Measurements from ENCODE around the gene C19orf47. TPM values are rescaled to one million over a fixed set of nuclear protein-coding genes. Genes with fewer than 3 reads are reported as not detected.

C19orf47 gene
- total RNA-seq, 1 donor from 2014 or later = 15.2 TPM

GRCh38 chr19:40286971-40287421 lies 61.2 kb downstream of the C19orf47 start:
- intact Hi-C loops (cut with DNase I) = no loop called here
- ATAC-seq = no peak
- DNase-seq (ENCODE audit: low spot score) = no peak

GRCh38 chr19:40286235-40286970 lies 61.8 kb downstream of the C19orf47 start:
- ATAC-seq (no peak), DNase-seq (ENCODE audit: low spot score) (no peak)
- intact Hi-C loops (cut with DNase I) = no loop called here

- ATAC-seq (peak; percentile 98), DNase-seq (ENCODE audit: low spot score) (peak; percentile 98)
- intact Hi-C loops (cut with DNase I) = no loop called here
These were observed 62.6 kb downstream of the C19orf47 start for GRCh38 chr19:40285353-40286234.

DNA sequence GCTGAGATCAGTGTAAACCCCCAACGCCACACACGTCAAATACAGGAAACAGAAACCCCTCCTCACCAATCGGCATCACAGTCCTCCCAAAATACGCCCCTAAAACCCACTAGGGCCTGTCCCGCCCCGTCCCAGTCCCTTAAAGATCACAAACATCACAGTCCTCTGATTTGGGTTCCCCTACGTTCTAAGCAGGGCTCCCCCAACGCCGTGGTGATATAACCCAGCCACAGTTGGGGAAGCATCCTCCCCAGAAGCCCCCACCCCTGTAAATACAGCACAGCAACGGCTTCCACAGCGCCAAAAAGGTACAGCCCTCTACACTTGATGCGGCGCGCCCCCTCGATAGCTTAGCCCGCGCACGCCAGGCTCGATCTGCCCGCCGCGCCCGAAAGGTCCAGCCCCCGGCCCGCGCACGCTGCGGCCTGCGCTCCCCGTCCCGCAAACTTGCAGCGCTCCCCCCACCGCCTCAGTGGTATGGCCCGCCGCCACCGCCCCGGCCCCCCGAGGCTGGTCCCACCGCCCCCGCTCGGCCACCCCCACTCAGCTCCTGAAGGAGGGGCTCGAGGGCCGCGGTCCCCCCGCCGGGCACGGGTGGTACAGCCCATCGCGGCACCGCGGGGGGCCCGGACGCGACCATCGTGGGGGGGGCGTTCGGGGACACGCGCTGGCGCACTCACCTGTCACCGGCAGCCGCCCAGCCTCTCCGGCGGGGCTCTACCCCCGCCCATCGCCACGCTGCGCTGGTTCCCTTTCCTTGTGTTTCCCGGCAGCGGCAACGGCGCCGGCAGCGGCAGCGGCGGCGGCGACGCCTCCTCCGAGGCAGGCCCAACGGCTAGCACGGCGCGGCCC lies 63.5 kb downstream of the C19orf47 start, which contains the start of gene AKT2:
Gene AKT2 (minus strand): TSS at position 845 of the 852 bp plus-strand sequence. CDS start 20,078 bp downstream, outside the sequence.
- peak; percentile 3 for ATAC-seq
- DNase-seq (ENCODE audit: low spot score) = peak; percentile 83
- intact Hi-C loops (cut with DNase I) = no loop called here

GRCh38 chr19:40284251-40284500 lies 64.0 kb downstream of the C19orf47 start:
- DNase-seq (ENCODE audit: low spot score) (no peak), ATAC-seq (no peak)
- intact Hi-C loops (cut with DNase I) = no loop called here

DNA sequence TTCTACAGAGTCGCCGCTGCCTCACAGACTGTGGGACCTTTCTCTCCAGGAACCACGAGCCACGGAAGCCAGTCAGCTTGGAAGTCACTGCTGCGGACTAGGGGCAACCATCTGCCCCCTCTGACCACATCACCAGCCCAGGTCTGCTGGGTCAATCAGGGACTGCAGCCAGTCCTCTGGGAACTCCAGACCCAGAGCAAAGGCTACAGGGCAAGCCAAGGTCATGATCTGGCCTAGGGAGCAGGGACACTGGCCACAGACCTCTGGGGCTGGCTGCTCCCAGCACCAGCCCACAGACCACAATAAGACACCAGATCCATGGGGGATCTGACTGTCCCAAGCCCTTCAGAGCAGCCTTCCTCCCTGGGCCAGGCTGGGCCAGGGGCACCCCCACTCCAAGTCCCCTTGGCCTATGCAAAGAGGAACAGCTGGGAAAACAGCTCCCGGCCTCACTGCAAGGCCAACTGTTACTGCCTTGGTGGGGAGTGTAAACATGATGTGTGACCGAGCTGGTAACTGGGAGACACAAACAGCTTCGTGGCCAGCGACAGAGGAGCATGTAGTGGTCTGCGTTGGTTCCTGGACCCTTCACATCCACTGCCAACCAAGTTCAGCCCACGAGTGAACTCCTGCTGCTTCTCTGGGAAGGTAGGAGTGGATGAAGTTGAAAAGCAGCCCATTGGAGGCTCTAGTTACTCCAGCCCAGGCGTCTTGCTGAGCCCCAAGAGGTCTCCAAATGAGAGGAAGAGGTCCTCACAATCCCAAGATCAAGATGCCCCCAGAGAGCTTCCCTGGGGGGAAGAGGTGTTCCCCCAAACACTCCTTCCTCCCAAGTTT lies 64.6 kb downstream of the C19orf47 start:
- DNase-seq (ENCODE audit: low spot score) (no peak), ATAC-seq (no peak)
- intact Hi-C loops (cut with DNase I) = no loop called here

- ATAC-seq (no peak), DNase-seq (ENCODE audit: low spot score) (no peak)
- intact Hi-C loops (cut with DNase I) = no loop called here
These were observed 65.3 kb downstream of the C19orf47 start for GRCh38 chr19:40282920-40283319.

- intact Hi-C loops (cut with DNase I) = no loop called here
- DNase-seq (ENCODE audit: low spot score) = no peak
- no peak for ATAC-seq
These were observed 66.0 kb downstream of the C19orf47 start for GRCh38 chr19:40282209-40282580.

DNA sequence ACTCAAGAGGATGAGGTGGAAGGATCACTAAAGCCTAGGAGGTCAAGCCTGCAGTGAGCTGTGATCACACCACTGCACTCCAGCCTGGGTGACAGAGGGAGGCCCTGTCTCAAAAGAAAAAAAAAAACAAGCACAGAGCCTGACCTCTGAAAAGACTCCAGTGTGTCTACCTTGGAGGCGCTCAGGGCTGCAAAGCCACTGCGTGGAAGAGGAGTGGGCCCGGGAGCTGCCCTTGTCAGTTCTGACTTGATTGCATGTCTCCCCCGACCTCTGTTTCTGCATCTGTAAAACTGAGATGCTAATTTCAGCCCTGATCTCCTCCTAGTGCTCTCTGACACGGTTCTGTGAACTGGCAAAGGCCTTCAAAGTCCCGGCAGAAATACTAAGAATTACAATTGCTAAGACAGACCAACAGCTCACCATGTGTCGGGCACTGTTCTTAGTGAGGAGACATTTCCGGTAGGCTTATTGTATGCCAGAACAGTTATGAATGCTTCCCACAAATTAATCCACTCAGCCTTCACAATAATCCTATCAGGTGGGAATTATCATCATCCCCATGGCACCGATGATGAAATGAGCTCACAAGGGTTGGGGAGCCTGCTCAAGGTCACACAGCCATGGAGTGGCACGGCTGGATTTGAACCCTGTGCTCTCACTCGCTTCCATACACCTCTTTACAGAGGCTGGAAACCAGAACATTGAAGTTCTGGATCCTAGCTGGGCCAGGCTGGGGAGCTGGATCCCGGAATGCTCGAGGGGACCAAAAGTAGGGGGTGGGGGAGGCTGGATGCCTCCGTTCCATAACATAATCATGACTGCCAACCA lies 66.6 kb downstream of the C19orf47 start:
- DNase-seq (ENCODE audit: low spot score) (no peak), ATAC-seq (no peak)
- intact Hi-C loops (cut with DNase I) = no loop called here

GRCh38 chr19:40280608-40281221 lies 67.5 kb downstream of the C19orf47 start:
- no peak for ATAC-seq
- intact Hi-C loops (cut with DNase I) = no loop called here
- DNase-seq (ENCODE audit: low spot score) = no peak

- ATAC-seq = no peak
- DNase-seq (ENCODE audit: low spot score) = no peak
- intact Hi-C loops (cut with DNase I) = no loop called here
These were observed 68.2 kb downstream of the C19orf47 start for GRCh38 chr19:40279761-40280607.

- ATAC-seq = peak; percentile 89
- intact Hi-C loops (cut with DNase I) = no loop called here
- DNase-seq (ENCODE audit: low spot score) = peak; percentile 83
These were observed 69.1 kb downstream of the C19orf47 start for GRCh38 chr19:40279120-40279551.

GRCh38 chr19:40278361-40279035 lies 69.7 kb downstream of the C19orf47 start:
- no peak for ATAC-seq
- intact Hi-C loops (cut with DNase I) = no loop called here
- DNase-seq (ENCODE audit: low spot score) = no peak

- no peak for ATAC-seq
- no peak for DNase-seq (ENCODE audit: low spot score)
- intact Hi-C loops (cut with DNase I) = no loop called here
These were observed 70.7 kb downstream of the C19orf47 start for GRCh38 chr19:40277356-40278059.

All from sciatic nerve (tissue), 2 donors.